ENCODE data around the gene TMEM184C. TPM values are rescaled to one million over a fixed set of nuclear protein-coding genes. Genes with fewer than 3 reads are reported as not detected.

TMEM184C gene
- total RNA-seq, 1 experiment from 2014 or later: 36.3 TPM

- H3K36me3 ChIP-seq (ENCODE audit: insufficient read depth, low read length, poor library complexity, severe bottlenecking): no peaks in the 10 kb centered on the region
- no peak overlapping the region for H3K27ac ChIP-seq (ENCODE audit: low read depth, low read length, poor library complexity, severe bottlenecking)
- no peak overlapping the region for H3K4me3 ChIP-seq (ENCODE audit: low read depth, low read length, poor library complexity, severe bottlenecking)
- intact Hi-C loops (cut with micrococcal nuclease; ENCODE audit: unreplicated experiment): no loop called here
- CTCF ChIA-PET: no interaction called here
- POLR2A ChIA-PET (ENCODE audit: low non-redundant PET): no interaction called here
- no peak for DNase-seq (ENCODE audit: low spot score)
- no peaks in the 10 kb centered on the region for H3K27me3 ChIP-seq (replicated peaks; ENCODE audit: insufficient read depth, low read depth, low read length, poor library complexity)
- peaks cover 15% of the 10 kb centered on the region for H3K4me1 ChIP-seq (ENCODE audit: insufficient read depth, low read length, poor library complexity, severe bottlenecking)
- no peak for TF ChIP-seq CTCF (conservative IDR thresholded peaks at IDR 0.05; ENCODE audit: low read depth, low read length)
- TF ChIP-seq EZH2 (IDR thresholded peaks at IDR 0.05; ENCODE audit: borderline replicate concordance, low read depth, low read length, poor library complexity, severe bottlenecking): no peak
- no TSS peak for BruUV-seq (replicated peaks)
- H3K9me3 ChIP-seq (ENCODE audit: low read depth, low read length, poor library complexity, severe bottlenecking): no peaks in the 10 kb centered on the region
These were observed 57.3 kb downstream of the TMEM184C start for GRCh38 chr4:147674496-147674895.

GRCh38 chr4:147678106-147678505 is 60.9 kb downstream of the TMEM184C start:
- Histone ChIP-seq H3K4me1 (ENCODE audit: insufficient read depth, low read length, poor library complexity, severe bottlenecking) (peaks cover 23% of the 10 kb centered on the region), H3K36me3 (ENCODE audit: insufficient read depth, low read length, poor library complexity, severe bottlenecking) (no peaks in the 10 kb centered on the region), H3K27ac (ENCODE audit: low read depth, low read length, poor library complexity, severe bottlenecking) (peak overlapping the region; percentile 71), H3K27me3 (replicated peaks; ENCODE audit: insufficient read depth, low read depth, low read length, poor library complexity) (no peaks in the 10 kb centered on the region), H3K9me3 (ENCODE audit: low read depth, low read length, poor library complexity, severe bottlenecking) (no peaks in the 10 kb centered on the region), H3K4me3 (ENCODE audit: low read depth, low read length, poor library complexity, severe bottlenecking) (no peak overlapping the region)
- intact Hi-C loops (cut with micrococcal nuclease; ENCODE audit: unreplicated experiment): no loop called here
- POLR2A ChIA-PET (ENCODE audit: low non-redundant PET): no interaction called here
- BruUV-seq (replicated peaks): no TSS peak
- TF ChIP-seq EZH2 (IDR thresholded peaks at IDR 0.05; ENCODE audit: borderline replicate concordance, low read depth, low read length, poor library complexity, severe bottlenecking): no peak
- TF ChIP-seq CTCF (conservative IDR thresholded peaks at IDR 0.05; ENCODE audit: low read depth, low read length): no peak
- peak; percentile 82 for DNase-seq (ENCODE audit: low spot score)
- CTCF ChIA-PET: no interaction called here

GRCh38 chr4:147678796-147679549 is 61.8 kb downstream of the TMEM184C start:
- intact Hi-C loops (cut with micrococcal nuclease; ENCODE audit: unreplicated experiment): no loop called here
- no peaks in the 10 kb centered on the region for H3K27me3 ChIP-seq (replicated peaks; ENCODE audit: insufficient read depth, low read depth, low read length, poor library complexity)
- peak; percentile 17 for DNase-seq (ENCODE audit: low spot score)
- no peak overlapping the region for H3K4me3 ChIP-seq (ENCODE audit: low read depth, low read length, poor library complexity, severe bottlenecking)
- CTCF ChIA-PET: no interaction called here
- H3K36me3 ChIP-seq (ENCODE audit: insufficient read depth, low read length, poor library complexity, severe bottlenecking): no peaks in the 10 kb centered on the region
- H3K4me1 ChIP-seq (ENCODE audit: insufficient read depth, low read length, poor library complexity, severe bottlenecking): peaks cover 23% of the 10 kb centered on the region
- POLR2A ChIA-PET (ENCODE audit: low non-redundant PET): interaction anchor here (0.6 kb wide), 1 partner anchor 35 kb away, joined by 3 read pairs; no protein-coding TSS in a partner anchor
- peak overlapping the region; percentile 71 for H3K27ac ChIP-seq (ENCODE audit: low read depth, low read length, poor library complexity, severe bottlenecking)
- TF ChIP-seq EZH2 (IDR thresholded peaks at IDR 0.05; ENCODE audit: borderline replicate concordance, low read depth, low read length, poor library complexity, severe bottlenecking) (no peak), CTCF (conservative IDR thresholded peaks at IDR 0.05; ENCODE audit: low read depth, low read length) (no peak)
- H3K9me3 ChIP-seq (ENCODE audit: low read depth, low read length, poor library complexity, severe bottlenecking): no peaks in the 10 kb centered on the region
- BruUV-seq (replicated peaks): no TSS peak
